ENCODE measurements around the gene GALNT17.

- TF ChIP-seq, protein P1, sequence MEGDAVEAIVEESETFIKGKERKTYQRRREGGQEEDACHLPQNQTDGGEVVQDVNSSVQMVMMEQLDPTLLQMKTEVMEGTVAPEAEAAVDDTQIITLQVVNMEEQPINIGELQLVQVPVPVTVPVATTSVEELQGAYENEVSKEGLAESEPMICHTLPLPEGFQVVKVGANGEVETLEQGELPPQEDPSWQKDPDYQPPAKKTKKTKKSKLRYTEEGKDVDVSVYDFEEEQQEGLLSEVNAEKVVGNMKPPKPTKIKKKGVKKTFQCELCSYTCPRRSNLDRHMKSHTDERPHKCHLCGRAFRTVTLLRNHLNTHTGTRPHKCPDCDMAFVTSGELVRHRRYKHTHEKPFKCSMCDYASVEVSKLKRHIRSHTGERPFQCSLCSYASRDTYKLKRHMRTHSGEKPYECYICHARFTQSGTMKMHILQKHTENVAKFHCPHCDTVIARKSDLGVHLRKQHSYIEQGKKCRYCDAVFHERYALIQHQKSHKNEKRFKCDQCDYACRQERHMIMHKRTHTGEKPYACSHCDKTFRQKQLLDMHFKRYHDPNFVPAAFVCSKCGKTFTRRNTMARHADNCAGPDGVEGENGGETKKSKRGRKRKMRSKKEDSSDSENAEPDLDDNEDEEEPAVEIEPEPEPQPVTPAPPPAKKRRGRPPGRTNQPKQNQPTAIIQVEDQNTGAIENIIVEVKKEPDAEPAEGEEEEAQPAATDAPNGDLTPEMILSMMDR (IDR thresholded peaks at IDR 0.05), result no peak
- no peak for TF ChIP-seq POLR2A (IDR thresholded peaks at IDR 0.05)
These were observed 166.4 kb downstream of the GALNT17 start for GRCh38 chr7:71298378-71298777.

Data from heart left ventricle (tissue), 13 donors.